Body of pancreas (tissue), 4 donors: Measurements from ENCODE around the gene GABRB1. TPM values are rescaled to one million over a fixed set of nuclear protein-coding genes. Genes with fewer than 3 reads are reported as not detected.
"Not testable (repeated sequence)": the region's sequence is repeated elsewhere in the genome, so short reads cannot be mapped to it uniquely, and the experiment has no call there.

Experiments used
- ATAC-seq: fragments of 150-250 bp; one replicate; pipeline ENCODE4 v1.9.1; 2016
- DNase-seq, 4 donors: peaks; one replicate each; pipeline ENCODE4 v3.0.0-alpha.2; 2019
- H3K27ac ChIP-seq, 4 donors: fragments of 200-600 bp; sonication (generic); 1 replicate in 3 of 4; 2 replicates in 1 of 4; pipeline versions ENCODE4 v1.5.1 to v1.6.1; 2016 to 2019; ENCODE audit warnings: mild to moderate bottlenecking in 1 of 4, mixed read lengths in 1 of 4, moderate library complexity in 1 of 4
- H3K27me3 ChIP-seq, 2 donors: fragments of 200-600 bp; sonication (generic); one replicate each; pipeline ENCODE4 v1.6.0; 2016; ENCODE audit warnings: mild to moderate bottlenecking in 1 of 2
- H3K36me3 ChIP-seq, 2 donors: fragments of 200-600 bp; sonication (generic); replicated peaks in 1 of 2; 2 replicates each; pipeline ENCODE4 v1.5.1; 2016; ENCODE audit warnings: low read depth in 2 of 2; ENCODE audit not compliant: insufficient read depth in 1 of 2
- H3K4me1 ChIP-seq: fragments of 200-600 bp; sonication (generic); one replicate; pipeline ENCODE4 v1.6.0; 2016
- H3K4me3 ChIP-seq, 2 donors: fragments of 200-600 bp; sonication (generic); 1 replicate in 1 of 2; 2 replicates in 1 of 2; pipeline ENCODE4 v1.5.1; 2016 to 2019
- H3K9me3 ChIP-seq, 3 donors: fragments of 200-600 bp; sonication (generic); 1 replicate in 2 of 3; 2 replicates in 1 of 3; pipeline ENCODE4 v1.5.1; 2016
- POLR2A ChIP-seq, 3 donors: fragments of 450-650 bp; IDR thresholded peaks; one replicate each; pipeline ENCODE4 v1.6.1; 2016; ENCODE audit warnings: antibody characterized with exemption in 3 of 3, mild to moderate bottlenecking in 2 of 3
- WGBS, 2 donors: methylation state at CpG; one replicate each; pipeline ENCODE4 v1.1.5; 2017; 5-methylcytosine and 5-hydroxymethylcytosine counted together
- intact Hi-C: fragments of 100-400 bp; cut with DNase I; formaldehyde crosslinking; loops from one replicate; pipeline ENCODE4 v1.15.1; 2023
- total RNA-seq, 2 donors: library from RNA; depleted of rRNA; stranded (reverse); fragments of >200 nt; gene quantifications; one replicate each; pipeline ENCODE4 v1.1.0, GENCODE V29; 2016
- TF ChIP-seq, protein P1 (sequence below), 7 experiments: fragments of 450-650 bp in 4 of 7; fragments of 200-600 bp in 3 of 7; sonication (generic) in 3 of 7; IDR thresholded peaks; one replicate each; pipeline ENCODE4 v1.5.1; 2016 to 2019; ENCODE audit warnings: antibody characterized with exemption in 7 of 7

The GABRB1 gene
- total RNA-seq, 2 donors from 2014 or later: not detected

DNA sequence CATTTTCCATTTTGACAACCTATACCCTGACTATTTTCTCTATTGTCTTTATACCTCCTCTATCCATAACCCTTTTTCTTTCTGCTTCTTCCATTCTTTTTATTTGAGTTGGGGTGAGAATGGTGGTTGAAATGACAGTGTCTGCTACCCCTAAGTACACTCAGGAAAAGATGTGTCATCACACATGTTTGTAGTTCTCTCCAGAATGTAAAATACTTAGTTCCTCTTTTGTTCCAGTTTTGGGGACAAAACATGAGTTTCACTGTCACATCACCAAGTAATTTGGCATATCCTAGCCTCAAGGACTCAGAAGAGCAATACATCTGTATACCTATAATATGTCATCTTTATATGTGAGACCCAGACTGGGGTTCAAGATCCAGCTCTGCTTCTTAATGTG lies 341.8 kb downstream of the GABRB1 start:
- no peak for DNase-seq
- intact Hi-C loops: no loop called here
- H3K4me1 ChIP-seq: no peaks in the 10 kb centered on the region
- H3K36me3 ChIP-seq: no peaks in the 10 kb centered on the region
- no peak overlapping the region for H3K27ac ChIP-seq
- no peak overlapping the region for H3K4me3 ChIP-seq
- H3K9me3 ChIP-seq: no peaks in the 10 kb centered on the region
- no peak for ATAC-seq
- TF ChIP-seq, protein P1, sequence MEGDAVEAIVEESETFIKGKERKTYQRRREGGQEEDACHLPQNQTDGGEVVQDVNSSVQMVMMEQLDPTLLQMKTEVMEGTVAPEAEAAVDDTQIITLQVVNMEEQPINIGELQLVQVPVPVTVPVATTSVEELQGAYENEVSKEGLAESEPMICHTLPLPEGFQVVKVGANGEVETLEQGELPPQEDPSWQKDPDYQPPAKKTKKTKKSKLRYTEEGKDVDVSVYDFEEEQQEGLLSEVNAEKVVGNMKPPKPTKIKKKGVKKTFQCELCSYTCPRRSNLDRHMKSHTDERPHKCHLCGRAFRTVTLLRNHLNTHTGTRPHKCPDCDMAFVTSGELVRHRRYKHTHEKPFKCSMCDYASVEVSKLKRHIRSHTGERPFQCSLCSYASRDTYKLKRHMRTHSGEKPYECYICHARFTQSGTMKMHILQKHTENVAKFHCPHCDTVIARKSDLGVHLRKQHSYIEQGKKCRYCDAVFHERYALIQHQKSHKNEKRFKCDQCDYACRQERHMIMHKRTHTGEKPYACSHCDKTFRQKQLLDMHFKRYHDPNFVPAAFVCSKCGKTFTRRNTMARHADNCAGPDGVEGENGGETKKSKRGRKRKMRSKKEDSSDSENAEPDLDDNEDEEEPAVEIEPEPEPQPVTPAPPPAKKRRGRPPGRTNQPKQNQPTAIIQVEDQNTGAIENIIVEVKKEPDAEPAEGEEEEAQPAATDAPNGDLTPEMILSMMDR (IDR thresholded peaks at IDR 0.05): no peak
- no peak for TF ChIP-seq POLR2A (IDR thresholded peaks at IDR 0.05)
- H3K27me3 ChIP-seq: no peaks in the 10 kb centered on the region

DNA sequence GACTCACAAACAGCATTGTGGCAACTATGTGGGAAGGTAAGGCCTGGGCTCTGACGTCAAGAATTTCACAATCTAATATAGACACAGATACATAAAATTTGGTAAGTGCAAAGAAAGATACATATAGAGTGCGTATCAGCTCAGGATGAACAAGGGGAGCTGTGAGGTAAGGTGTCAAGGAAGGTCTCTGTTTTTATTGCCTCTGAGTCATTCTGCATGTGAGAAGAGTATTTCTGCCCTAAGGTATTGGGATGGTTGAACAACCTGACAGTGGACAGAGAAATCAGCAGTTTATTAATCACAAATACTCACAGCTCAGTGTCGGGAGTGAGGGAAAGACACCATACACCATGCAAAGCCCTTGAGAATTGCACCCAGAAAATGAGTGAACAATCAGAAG lies 342.3 kb downstream of the GABRB1 start:
- ATAC-seq: no peak
- no peak for DNase-seq
- H3K4me3 ChIP-seq: no peak overlapping the region
- no peaks in the 10 kb centered on the region for H3K27me3 ChIP-seq
- TF ChIP-seq, protein P1 (IDR thresholded peaks at IDR 0.05): no peak
- no peak for TF ChIP-seq POLR2A (IDR thresholded peaks at IDR 0.05)
- H3K9me3 ChIP-seq: no peaks in the 10 kb centered on the region
- intact Hi-C loops: no loop called here
- 64 to 67% methylated on average over 3 of the region's 3 CpGs for WGBS, 2 donors
- no peak overlapping the region for H3K27ac ChIP-seq
- no peaks in the 10 kb centered on the region for H3K4me1 ChIP-seq
- H3K36me3 ChIP-seq: no peaks in the 10 kb centered on the region

DNA sequence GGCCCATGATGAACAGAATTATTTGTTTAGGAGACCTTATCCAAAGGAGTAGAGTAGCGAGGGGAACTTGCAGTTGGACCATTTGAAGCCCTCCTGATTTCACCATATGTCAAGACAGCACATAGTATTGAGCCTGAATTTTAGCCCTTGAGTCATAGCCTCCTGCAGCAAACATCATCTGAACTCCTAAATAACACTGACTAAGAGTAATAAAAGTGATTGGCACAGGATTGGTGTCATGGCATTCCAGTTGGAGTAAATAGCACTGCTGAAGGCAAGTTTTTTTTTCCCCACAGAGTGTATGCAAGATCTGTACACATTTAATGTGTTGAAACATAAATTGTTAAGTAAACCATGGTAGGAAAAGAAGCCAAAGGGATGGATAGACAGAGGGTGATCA lies 343.1 kb downstream of the GABRB1 start:
- Histone ChIP-seq H3K27ac (no peak overlapping the region), H3K9me3 (no peaks in the 10 kb centered on the region), H3K4me3 (no peak overlapping the region), H3K36me3 (no peaks in the 10 kb centered on the region), H3K4me1 (no peaks in the 10 kb centered on the region), H3K27me3 (no peaks in the 10 kb centered on the region)
- intact Hi-C loops: no loop called here
- ATAC-seq (no peak), DNase-seq (no peak)
- no peak for TF ChIP-seq POLR2A (IDR thresholded peaks at IDR 0.05)
- TF ChIP-seq, protein P1 (IDR thresholded peaks at IDR 0.05): no peak
- 89 to 97% methylated on average over 1 of the region's 1 CpG for WGBS, 2 donors

DNA sequence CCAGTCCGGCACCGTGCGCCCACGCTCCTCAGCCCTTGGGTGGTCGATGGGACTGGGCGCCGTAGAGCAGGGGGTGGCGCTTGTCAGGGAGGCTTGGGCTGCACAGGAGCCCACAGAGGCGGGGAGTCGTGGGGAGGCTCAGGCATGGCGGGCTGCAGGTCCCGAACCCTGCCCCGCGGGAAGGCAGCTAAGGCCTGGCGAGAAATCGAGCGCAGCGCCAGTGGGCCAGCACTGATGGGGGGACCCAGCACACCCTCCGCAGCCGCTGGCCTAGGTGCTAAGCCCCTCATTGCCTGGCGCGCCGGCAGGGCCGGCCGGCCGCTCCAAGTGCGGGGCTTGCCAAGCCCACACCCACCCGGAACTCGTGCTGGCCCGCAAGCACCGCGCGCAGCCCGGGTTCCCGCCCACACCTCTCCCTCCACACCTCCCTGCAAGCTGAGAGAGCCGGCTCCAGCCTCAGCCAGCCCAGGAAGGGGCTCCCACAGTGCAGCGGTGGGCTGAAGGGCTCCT lies 346.7 kb downstream of the GABRB1 start:
- H3K36me3 ChIP-seq, H3K4me3 ChIP-seq, H3K4me1 ChIP-seq, H3K27me3 ChIP-seq, H3K27ac ChIP-seq, DNase-seq, H3K9me3 ChIP-seq, intact Hi-C loops, ATAC-seq: not testable (repeated sequence)
- whole genome bisulfite sequencing, 2 donors: 89 to 91% methylated on average over 15 to 24 of the region's 37 CpGs

DNA sequence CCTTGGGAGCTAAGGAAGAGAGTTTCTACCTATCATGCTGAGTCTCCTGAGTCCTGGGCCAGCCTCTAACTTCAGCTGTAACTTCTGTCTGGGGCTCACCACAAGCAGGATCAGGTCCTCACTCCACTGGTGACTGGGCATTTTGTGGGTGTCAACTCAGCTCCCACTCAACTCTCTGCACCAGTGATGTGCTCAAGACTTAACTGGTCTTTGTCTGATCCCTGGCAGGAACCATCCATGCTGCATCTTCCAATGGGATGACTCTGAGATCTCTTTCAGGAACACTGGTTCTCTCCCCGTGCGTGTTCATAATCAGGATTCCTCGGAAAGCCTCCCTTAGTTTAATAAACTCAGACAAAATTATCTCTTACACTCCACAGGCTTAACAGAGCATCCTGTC lies 349.8 kb downstream of the GABRB1 start:
- no peak for ATAC-seq
- no peaks in the 10 kb centered on the region for H3K4me1 ChIP-seq
- DNase-seq: no peak
- no peaks in the 10 kb centered on the region for H3K9me3 ChIP-seq
- 80 to 93% methylated on average over 3 of the region's 3 CpGs for WGBS, 2 donors
- H3K4me3 ChIP-seq: no peak overlapping the region
- peaks cover 0 to 4% of the 10 kb centered on the region in 2 donors for H3K27me3 ChIP-seq
- no peaks in the 10 kb centered on the region for H3K36me3 ChIP-seq
- H3K27ac ChIP-seq: no peak overlapping the region
- intact Hi-C loops: no loop called here
- no peak for TF ChIP-seq POLR2A (IDR thresholded peaks at IDR 0.05)
- TF ChIP-seq, protein P1 (IDR thresholded peaks at IDR 0.05): no peak
